22Rv1 (cell line): ENCODE data around the gene HK1.

ENCODE experiments used
- ZFX ChIP-seq: fragments of 450-650 bp; IDR thresholded peaks from 2 replicates; pipeline ENCODE4 v1.6.1; 2017; ENCODE audit warnings: antibody characterized with exemption, borderline replicate concordance
- TF ChIP-seq, protein P1 (sequence below): fragments of 450-650 bp; IDR thresholded peaks from 2 replicates; pipeline ENCODE4 v1.5.1; 2017; ENCODE audit warnings: mild to moderate bottlenecking

DNA sequence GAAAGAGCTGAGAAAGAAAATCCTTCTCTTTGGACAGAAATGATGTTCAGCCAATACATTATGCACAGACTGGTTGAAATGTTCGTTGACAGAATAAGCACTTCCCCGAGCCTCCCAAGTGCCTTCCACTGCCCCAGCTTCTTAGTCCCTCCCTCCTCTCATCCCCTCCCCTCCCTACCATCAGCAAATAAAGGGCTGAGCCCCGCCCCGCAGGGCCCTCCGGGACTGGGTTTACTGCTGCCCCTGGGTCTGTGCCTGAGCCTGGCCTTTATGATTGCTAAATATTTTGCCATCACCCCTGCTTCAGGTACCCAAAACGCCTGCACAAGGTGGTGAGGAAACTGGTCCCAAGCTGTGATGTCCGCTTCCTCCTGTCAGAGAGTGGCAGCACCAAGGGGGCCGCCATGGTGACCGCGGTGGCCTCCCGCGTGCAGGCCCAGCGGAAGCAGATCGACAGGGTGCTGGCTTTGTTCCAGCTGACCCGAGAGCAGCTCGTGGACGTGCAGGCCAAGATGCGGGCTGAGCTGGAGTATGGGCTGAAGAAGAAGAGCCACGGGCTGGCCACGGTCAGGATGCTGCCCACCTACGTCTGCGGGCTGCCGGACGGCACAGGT, 30.1 kb upstream of the HK1 start:
- TF ChIP-seq, protein P1, sequence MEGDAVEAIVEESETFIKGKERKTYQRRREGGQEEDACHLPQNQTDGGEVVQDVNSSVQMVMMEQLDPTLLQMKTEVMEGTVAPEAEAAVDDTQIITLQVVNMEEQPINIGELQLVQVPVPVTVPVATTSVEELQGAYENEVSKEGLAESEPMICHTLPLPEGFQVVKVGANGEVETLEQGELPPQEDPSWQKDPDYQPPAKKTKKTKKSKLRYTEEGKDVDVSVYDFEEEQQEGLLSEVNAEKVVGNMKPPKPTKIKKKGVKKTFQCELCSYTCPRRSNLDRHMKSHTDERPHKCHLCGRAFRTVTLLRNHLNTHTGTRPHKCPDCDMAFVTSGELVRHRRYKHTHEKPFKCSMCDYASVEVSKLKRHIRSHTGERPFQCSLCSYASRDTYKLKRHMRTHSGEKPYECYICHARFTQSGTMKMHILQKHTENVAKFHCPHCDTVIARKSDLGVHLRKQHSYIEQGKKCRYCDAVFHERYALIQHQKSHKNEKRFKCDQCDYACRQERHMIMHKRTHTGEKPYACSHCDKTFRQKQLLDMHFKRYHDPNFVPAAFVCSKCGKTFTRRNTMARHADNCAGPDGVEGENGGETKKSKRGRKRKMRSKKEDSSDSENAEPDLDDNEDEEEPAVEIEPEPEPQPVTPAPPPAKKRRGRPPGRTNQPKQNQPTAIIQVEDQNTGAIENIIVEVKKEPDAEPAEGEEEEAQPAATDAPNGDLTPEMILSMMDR, result no peak
- no peak for TF ChIP-seq ZFX
